DMS79 (cell line): Measurements from ENCODE around the gene CPEB1.
"Not testable (repeated sequence)": the region's sequence is repeated elsewhere in the genome, so short reads cannot be mapped to it uniquely, and the experiment has no call there.

ENCODE experiments used
- DNase-seq: peaks from one replicate; lab custom pipeline; 2025; lab: John Stamatoyannopoulos, UW

The CPEB1 gene

GRCh38 chr15:82649226-82649999, 2.2 kb upstream of the CPEB1 start:
- DNase-seq: no peak

GRCh38 chr15:82648257-82649103, 1.3 kb upstream of the CPEB1 start:
- no peak for DNase-seq

- no peak for DNase-seq
Observed at GRCh38 chr15:82647835-82648256, 683 bp upstream of the CPEB1 start.

GRCh38 chr15:82646250-82647044, 716 bp downstream of the CPEB1 start:
- peak; percentile 17 for DNase-seq

GRCh38 chr15:82644967-82645852, 2.0 kb downstream of the CPEB1 start:
- not testable (repeated sequence) for DNase-seq

- DNase-seq: no peak
Observed at GRCh38 chr15:82643992-82644391, 3.2 kb downstream of the CPEB1 start.

GRCh38 chr15:82642656-82643055, 4.5 kb downstream of the CPEB1 start:
- DNase-seq: no peak

GRCh38 chr15:82641129-82641798, 5.9 kb downstream of the CPEB1 start:
- no peak for DNase-seq

GRCh38 chr15:82640672-82641071, 6.5 kb downstream of the CPEB1 start:
- no peak for DNase-seq

GRCh38 chr15:82635798-82636197, 11.4 kb downstream of the CPEB1 start:
- DNase-seq: no peak

GRCh38 chr15:82630033-82630432, 17.1 kb downstream of the CPEB1 start:
- no peak for DNase-seq

GRCh38 chr15:82625136-82625535, 22.0 kb downstream of the CPEB1 start:
- no peak for DNase-seq

- DNase-seq: no peak
Observed at GRCh38 chr15:82624438-82624837, 22.7 kb downstream of the CPEB1 start.

- no peak for DNase-seq
Observed at GRCh38 chr15:82624008-82624407, 23.2 kb downstream of the CPEB1 start.

GRCh38 chr15:82621970-82622369, 25.2 kb downstream of the CPEB1 start:
- DNase-seq: no peak

GRCh38 chr15:82613747-82614146, 33.4 kb downstream of the CPEB1 start:
- DNase-seq: no peak

- DNase-seq: no peak
Observed at GRCh38 chr15:82611348-82611747, 35.8 kb downstream of the CPEB1 start.

GRCh38 chr15:82602195-82602594, 45.0 kb downstream of the CPEB1 start:
- DNase-seq: no peak

GRCh38 chr15:82599862-82600261, 47.3 kb downstream of the CPEB1 start:
- no peak for DNase-seq

- DNase-seq: no peak
Observed at GRCh38 chr15:82597815-82598214, 49.3 kb downstream of the CPEB1 start.

GRCh38 chr15:82595766-82596165, 51.4 kb downstream of the CPEB1 start:
- DNase-seq: no peak
